MV-4-11 (cell line): ENCODE measurements around the gene TPCN1.

ENCODE experiments used
- DNase-seq: peaks from one replicate; lab custom pipeline; 2025; lab: John Stamatoyannopoulos, UW

TPCN1 gene

GRCh38 chr12:113305281-113305856, 84.1 kb downstream of the TPCN1 start:
- no peak for DNase-seq

DNA sequence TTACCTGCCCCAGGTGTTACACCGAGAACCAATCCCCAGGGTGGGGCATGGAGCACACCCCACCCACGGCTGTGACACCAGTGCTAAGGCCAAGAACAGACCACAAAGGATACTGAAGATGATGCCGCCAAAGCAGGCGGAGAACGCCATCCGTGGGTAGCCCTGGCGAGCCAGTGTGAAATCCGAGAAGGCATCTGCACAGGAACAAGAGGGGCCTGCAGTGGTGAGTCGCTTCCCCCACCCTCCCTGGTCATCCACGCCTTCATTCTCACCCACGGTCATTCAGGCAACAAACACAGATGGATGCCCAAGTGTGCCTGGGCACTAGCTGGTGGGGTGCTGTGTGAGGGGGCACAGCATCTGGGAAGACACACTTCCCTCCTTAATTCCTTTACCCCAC, 85.1 kb downstream of the TPCN1 start:
- DNase-seq, result no peak

DNA sequence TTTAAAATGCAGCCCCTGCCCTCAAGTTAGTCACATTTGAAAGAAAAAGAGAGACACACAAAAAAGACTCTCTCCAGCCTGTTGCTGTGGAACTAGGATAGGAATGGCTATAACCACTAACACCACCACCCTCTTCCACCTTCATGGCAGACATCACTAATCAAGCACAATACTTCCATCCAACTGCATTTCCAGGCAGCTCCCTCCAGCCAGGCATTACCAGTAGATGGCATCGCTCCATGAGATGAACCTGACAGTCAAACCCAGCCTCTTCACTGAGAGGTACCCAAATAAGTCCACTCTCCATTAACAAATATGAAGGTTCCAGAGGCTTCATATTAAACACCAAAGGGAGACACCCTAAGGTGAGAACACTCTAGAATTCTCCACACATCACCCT, 89.2 kb downstream of the TPCN1 start:
- peak; percentile 7 for DNase-seq

- DNase-seq, result no peak
Measured at GRCh38 chr12:113314121-113314529, 92.9 kb downstream of the TPCN1 start.

- no peak for DNase-seq
Measured at GRCh38 chr12:113315358-113315757, 94.1 kb downstream of the TPCN1 start.

DNA sequence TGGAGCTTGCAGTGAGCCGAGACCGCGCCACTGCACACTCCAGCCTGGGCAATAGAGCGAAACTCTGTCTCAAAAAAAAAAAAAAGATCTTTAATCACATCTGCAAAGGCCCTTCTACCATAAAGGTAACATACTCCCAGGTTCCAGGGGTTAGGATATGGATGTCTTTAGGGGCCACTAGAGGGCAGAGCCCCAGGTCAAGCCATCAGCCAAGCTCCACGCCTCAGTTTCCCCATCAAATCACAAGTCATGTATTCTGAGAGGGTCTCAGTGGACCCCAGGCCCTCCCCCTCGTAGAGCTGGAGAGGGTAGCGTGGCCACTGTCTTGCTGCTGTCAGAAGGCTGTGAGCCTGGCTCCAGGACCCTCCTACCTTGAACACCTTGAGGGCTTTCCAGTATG, 94.9 kb downstream of the TPCN1 start:
- no peak for DNase-seq

DNA sequence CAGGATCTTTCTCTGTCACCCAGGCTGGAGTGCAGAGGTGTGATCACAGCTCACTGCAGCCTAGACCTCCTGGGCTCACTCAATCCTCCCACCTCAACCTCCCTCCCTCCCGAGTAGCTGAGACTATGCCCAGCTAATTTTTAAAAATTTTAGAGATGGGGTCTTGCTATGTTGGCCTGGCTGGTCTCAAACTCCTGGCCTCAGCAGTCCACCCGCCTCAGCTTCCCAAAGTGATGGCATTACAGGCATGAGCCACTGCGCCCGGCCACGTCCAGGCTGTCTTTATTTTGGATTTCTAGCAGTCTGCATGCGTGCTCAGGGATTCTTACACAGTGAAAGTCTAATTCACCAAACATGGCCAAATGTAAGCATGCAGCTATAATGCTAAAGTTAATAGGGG, 95.9 kb downstream of the TPCN1 start:
- DNase-seq, result no peak

DNA sequence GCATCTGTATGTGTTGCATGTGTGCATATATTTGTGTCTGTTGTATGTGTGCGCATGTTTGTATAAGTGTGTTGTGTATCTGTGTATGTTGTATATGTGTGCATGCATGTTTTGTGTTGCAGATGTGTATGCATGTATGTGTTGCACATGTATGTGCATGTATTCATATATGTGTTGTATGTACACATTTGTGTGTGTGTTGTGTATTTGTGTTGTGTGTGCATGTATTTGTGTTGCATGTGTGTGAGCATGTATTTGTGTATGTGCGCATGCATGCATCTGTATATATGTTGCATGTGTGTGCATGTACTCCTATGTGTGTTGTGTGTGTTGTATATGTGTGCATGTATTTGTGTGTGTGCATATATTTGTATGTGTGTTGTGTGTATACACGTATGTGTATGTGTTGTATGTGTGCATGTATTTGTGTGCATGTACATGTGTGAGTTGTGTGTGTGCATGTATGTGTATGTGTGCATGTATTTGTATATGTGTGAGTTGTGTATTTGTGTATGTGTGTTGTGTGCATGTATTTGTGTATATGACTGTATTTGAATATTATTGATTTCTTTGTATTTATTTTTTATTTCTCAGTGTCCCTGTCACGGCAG, 96.9 kb downstream of the TPCN1 start:
- DNase-seq, result no peak

GRCh38 chr12:113318900-113319628, 97.8 kb downstream of the TPCN1 start:
- DNase-seq, result no peak

- DNase-seq, result no peak
Measured at GRCh38 chr12:113320401-113320800, 99.1 kb downstream of the TPCN1 start.

DNA sequence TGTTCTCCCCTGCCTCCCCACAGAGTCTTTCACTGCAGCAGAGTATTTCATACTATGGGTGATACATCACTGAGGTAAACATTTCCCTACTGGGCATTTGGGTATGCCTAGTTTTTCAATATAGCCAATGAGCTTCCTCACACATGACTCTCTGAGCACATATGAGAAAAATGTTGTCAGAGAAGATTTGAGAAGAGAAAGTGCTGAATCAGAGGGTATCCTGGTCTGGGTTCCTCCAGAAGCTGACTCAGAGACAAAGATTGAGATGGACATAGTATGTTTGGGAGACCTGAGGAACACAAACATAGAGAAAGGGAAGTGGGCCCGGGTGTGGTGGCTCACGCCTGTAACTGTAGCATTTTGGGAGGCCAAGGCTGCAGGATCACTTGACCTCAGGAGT, 101.1 kb downstream of the TPCN1 start:
- DNase-seq, result peak; percentile 89

- DNase-seq, result no peak
Measured at GRCh38 chr12:113325916-113326315, 104.7 kb downstream of the TPCN1 start.

- DNase-seq, result no peak
Measured at GRCh38 chr12:113326775-113327395, 105.6 kb downstream of the TPCN1 start.

- DNase-seq, result no peak
Measured at GRCh38 chr12:113328368-113328889, 107.2 kb downstream of the TPCN1 start.

- DNase-seq, result no peak
Measured at GRCh38 chr12:113329022-113329790, 107.9 kb downstream of the TPCN1 start.

DNA sequence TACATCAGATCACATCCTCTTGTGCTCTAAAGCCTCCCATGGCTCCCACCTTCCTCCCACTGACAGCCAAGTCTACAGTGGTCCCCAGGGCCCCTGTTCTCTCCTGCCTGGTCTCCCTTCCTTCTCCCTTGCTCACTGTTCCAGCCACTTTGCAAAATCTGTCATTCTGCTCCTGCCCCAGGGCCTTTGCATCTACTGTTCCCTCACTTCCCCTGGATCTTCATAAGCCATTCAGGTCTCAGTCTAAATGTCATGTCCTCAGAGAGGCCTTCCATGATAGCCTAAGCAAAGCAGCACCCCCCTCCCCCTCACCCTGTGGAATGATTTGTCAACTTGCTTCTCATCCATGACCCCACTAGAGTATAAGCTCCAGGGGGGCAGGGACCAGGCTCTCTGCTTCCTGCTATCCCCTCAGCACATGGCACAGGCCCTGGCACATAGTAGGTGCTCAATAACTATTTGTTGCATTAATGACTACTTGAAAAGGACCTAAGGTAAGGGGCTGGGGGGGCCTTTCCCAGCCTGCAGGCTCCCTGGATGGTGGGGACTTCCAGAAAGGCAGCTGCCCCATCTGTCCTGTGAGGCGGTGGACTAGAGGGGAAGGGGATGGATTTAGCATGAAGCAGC, 108.6 kb downstream of the TPCN1 start:
- DNase-seq, result no peak

DNA sequence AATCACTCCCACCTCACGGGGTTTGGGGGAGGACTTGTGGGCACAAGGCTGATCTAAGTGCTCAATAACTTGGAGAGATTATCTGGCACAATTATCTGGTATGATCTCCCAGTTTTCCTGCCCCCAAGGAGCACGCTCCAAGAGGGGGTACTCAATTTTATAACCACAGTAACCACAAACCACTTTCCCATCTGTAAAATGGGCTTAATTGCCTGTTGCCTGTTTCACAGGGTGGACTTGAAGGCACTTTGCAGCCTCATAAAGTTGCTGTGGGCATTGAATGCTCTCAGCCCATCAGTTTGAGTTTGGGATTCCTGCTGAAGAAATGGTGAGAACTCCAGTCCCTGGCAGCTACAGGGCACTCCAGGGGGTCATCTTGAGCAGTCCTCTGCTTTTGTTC, 109.2 kb downstream of the TPCN1 start:
- no peak for DNase-seq

- peak; percentile 15 for DNase-seq
Measured at GRCh38 chr12:113332688-113333417, 111.6 kb downstream of the TPCN1 start.

DNA sequence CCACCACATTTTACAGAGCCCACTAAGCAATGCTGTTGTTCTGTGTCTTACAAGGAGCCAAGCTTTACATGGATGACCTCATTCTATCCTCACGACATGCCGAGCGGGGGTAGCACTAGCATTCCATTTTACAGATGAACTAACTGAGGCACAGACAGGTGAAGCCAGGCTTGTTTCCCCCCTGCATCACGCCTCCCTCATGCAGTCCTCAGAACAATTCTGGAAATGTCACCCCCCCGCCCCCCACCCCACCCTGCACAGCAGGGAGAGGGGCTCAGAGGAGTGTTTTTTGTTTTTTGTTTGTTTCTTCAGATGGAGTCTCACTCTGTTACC, 112.1 kb downstream of the TPCN1 start:
- DNase-seq, result no peak

DNA sequence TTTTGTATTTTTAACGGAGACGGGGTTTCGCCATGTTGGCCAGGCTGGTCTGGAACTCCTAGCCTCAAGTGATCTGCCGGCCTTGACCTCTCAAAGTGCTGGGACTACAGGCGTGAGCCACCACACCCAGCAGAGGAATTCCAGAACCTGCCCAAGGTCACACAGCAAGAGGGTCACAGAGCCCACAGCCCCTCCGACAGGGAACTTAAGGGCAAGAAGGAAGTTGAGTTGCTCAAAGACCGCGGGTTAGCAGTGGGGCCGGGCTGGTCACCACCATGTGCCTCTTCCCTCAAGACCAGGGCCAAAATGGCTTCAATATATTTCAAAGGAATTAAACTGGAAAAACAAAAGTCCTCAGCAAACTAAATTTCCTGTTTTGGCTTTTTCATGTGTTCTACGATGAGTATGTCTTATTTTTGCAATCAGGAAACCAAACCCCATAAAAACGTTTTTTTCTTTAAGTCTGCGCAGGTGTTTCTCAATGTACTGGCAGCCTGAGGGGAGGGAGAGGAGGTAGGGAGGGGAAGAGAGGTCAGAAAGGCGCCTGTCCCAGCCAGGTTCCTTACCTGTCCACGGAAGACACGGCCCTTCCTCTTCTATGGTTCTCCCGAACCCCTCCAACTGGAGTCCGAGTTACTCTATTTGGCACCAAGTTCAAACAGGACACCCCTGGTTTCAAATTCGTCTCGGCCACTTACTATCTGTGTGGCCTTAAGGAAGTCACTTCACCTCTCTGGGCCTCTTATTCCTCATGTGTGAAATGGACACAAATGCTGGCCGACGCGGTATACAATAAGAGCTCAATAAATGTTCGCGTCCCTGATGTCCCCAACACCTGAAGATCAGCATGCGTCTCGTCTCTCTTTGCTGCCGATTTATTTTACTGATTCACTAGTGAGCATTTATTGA, 112.9 kb downstream of the TPCN1 start:
- peak; percentile 34 for DNase-seq
